PC-3 (cell line): ENCODE measurements around the gene UBR4. TPM values are rescaled to one million over a fixed set of nuclear protein-coding genes. Genes with fewer than 3 reads are reported as not detected.

ENCODE experiments used
- ATAC-seq: fragments of 200-7000 bp; cut with Tn5 transposase; 2 replicates; pipeline ENCODE4 v1.9.1; 2020; ENCODE audit warnings: mild to moderate bottlenecking, moderate library complexity
- BruUV-seq: library from RNA; stranded (reverse); fragments of 400-500 nt; replicated peaks from 2 replicates; lab custom pipeline; 2021; lab: Mats Ljungman, UMichigan
- CTCF ChIA-PET: fragments of 300-600 bp; sonication (Branson Sonifier 250); formaldehyde crosslinking; loops from one replicate; lab custom pipeline; 2022; ENCODE audit warnings: antibody characterized with exemption; lab: Charles Lee
- POLR2A ChIA-PET: fragments of 300-600 bp; sonication (Branson Sonifier 250); formaldehyde crosslinking; loops from one replicate; lab custom pipeline; 2022; ENCODE audit warnings: antibody characterized with exemption; ENCODE audit not compliant: unreplicated experiment; lab: Charles Lee
- DNase-seq: peaks from one replicate; pipeline ENCODE4 v3.0.0-alpha.2; 2015
- H2AFZ ChIP-seq: fragments of 300-600 bp; sonication (generic); 2 replicates; pipeline ENCODE4 v1.6.0; 2016; ENCODE audit warnings: antibody characterized with exemption, low read length
- H3F3A ChIP-seq: fragments of 300-600 bp; sonication (generic); one replicate; pipeline ENCODE4 v1.6.0; 2017; ENCODE audit warnings: antibody characterized with exemption, low read length, control low read depth, mild to moderate bottlenecking; ENCODE audit not compliant: unreplicated experiment
- H3K27ac ChIP-seq: fragments of 300-600 bp; sonication (generic); 2 replicates; pipeline ENCODE4 v1.5.1; 2016; ENCODE audit warnings: mild to moderate bottlenecking, low read length
- H3K27me3 ChIP-seq: fragments of 300-600 bp; sonication (generic); 2 replicates; pipeline ENCODE4 v1.6.1; 2016; ENCODE audit warnings: low read length, mixed read lengths
- H3K36me3 ChIP-seq: fragments of 300-600 bp; sonication (generic); 2 replicates; pipeline ENCODE4 v1.6.1; 2016; ENCODE audit warnings: low read depth, mixed run types, low read length, mixed read lengths
- H3K4me1 ChIP-seq: fragments of 300-600 bp; sonication (generic); 2 replicates; pipeline ENCODE4 v1.5.1; 2016; ENCODE audit warnings: low read length; ENCODE audit not compliant: insufficient read depth
- H3K4me2 ChIP-seq: fragments of 300-600 bp; sonication (generic); 2 replicates; pipeline ENCODE4 v1.6.0; 2016; ENCODE audit warnings: low read length
- H3K4me3 ChIP-seq: fragments of 300-600 bp; sonication (generic); 2 replicates; pipeline ENCODE4 v1.5.1; 2016; ENCODE audit warnings: mild to moderate bottlenecking, low read length, mixed read lengths
- H3K79me2 ChIP-seq: fragments of 300-600 bp; sonication (generic); 2 replicates; pipeline ENCODE4 v1.6.1; 2017; ENCODE audit warnings: low read length, mixed read lengths
- H3K9ac ChIP-seq: fragments of 300-600 bp; sonication (generic); 2 replicates; pipeline ENCODE4 v1.6.0; 2016; ENCODE audit warnings: mild to moderate bottlenecking, low read length
- H3K9me2 ChIP-seq: fragments of 300-600 bp; sonication (generic); replicated peaks from 2 replicates; pipeline ENCODE4 v1.6.1; 2016; ENCODE audit warnings: mixed run types, low read length, mixed read lengths
- H3K9me3 ChIP-seq: fragments of 300-600 bp; sonication (generic); 2 replicates; pipeline ENCODE4 v1.6.1; 2016; ENCODE audit warnings: low read length, mixed read lengths
- H4K20me1 ChIP-seq: fragments of 300-600 bp; sonication (generic); 2 replicates; pipeline ENCODE4 v1.6.1; 2016; ENCODE audit warnings: low read length, mixed read lengths
- EZH2 ChIP-seq: fragments of 300-600 bp; sonication (generic); IDR thresholded peaks from one replicate; pipeline ENCODE4 v1.6.1; 2017; ENCODE audit warnings: antibody characterized with exemption, mild to moderate bottlenecking, low read length; ENCODE audit not compliant: unreplicated experiment
- EZH2phosphoT487 ChIP-seq: fragments of 300-600 bp; sonication (generic); IDR thresholded peaks from 2 replicates; pipeline ENCODE4 v1.6.1; 2018; ENCODE audit warnings: mild to moderate bottlenecking, antibody characterized with exemption, low read length, borderline replicate concordance
- intact Hi-C: fragments of 100-400 bp; cut with micrococcal nuclease; formaldehyde crosslinking; loops from 2 replicates; pipeline ENCODE4 v1.9.0; 2023
- total RNA-seq: library from RNA; depleted of rRNA; stranded (reverse); fragments of >200 nt; gene quantifications from 2 replicates; pipeline ENCODE4 v1.2.3, GENCODE V29; 2014
- TF ChIP-seq, protein P1 (sequence below): fragments of 300-600 bp; sonication (generic); conservative IDR thresholded peaks from 2 replicates; pipeline ENCODE4 v1.5.1; 2017; ENCODE audit warnings: antibody characterized with exemption, low read depth, mild to moderate bottlenecking, low read length

Gene UBR4
- total RNA-seq, 1 experiment from 2014 or later = 141 TPM

DNA sequence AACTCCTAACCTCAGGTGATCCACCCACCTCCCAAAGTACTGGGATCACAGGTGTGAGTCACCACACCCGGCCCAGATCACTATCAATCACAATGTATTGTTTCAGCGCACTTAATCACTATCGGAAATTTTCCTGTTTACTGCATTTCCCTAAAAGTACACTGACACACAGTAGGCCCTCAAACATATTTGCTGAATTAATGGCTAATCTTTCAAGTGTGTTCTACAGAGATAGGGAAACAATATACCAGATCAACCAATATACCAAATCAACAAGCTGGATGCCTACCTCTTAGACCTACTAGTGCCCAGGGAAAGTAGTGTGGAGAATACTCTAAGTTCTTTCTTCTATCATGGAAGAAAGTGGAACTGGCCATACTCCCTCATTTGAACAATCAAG lies 17.1 kb downstream of the UBR4 start:
- no peak overlapping the region for H2AFZ ChIP-seq
- TF ChIP-seq EZH2 (no peak), EZH2phosphoT487 (no peak)
- TF ChIP-seq, protein P1, sequence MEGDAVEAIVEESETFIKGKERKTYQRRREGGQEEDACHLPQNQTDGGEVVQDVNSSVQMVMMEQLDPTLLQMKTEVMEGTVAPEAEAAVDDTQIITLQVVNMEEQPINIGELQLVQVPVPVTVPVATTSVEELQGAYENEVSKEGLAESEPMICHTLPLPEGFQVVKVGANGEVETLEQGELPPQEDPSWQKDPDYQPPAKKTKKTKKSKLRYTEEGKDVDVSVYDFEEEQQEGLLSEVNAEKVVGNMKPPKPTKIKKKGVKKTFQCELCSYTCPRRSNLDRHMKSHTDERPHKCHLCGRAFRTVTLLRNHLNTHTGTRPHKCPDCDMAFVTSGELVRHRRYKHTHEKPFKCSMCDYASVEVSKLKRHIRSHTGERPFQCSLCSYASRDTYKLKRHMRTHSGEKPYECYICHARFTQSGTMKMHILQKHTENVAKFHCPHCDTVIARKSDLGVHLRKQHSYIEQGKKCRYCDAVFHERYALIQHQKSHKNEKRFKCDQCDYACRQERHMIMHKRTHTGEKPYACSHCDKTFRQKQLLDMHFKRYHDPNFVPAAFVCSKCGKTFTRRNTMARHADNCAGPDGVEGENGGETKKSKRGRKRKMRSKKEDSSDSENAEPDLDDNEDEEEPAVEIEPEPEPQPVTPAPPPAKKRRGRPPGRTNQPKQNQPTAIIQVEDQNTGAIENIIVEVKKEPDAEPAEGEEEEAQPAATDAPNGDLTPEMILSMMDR = no peak
- ATAC-seq (no peak), DNase-seq (no peak)
- no peaks in the 10 kb centered on the region for H3K79me2 ChIP-seq
- no peaks in the 10 kb centered on the region for H3F3A ChIP-seq
- no peaks in the 10 kb centered on the region for H4K20me1 ChIP-seq
- no peak overlapping the region for H3K4me2 ChIP-seq
- H3K9me3 ChIP-seq = no peaks in the 10 kb centered on the region
- no TSS peak for BruUV-seq
- ChIA-PET POLR2A (no interaction called here), CTCF (no interaction called here)
- H3K9ac ChIP-seq = no peak overlapping the region
- intact Hi-C loops = no loop called here
- no peak overlapping the region for H3K27ac ChIP-seq
- no peak overlapping the region for H3K4me3 ChIP-seq
- H3K27me3 ChIP-seq = no peaks in the 10 kb centered on the region
- no peaks in the 10 kb centered on the region for H3K9me2 ChIP-seq
- H3K4me1 ChIP-seq = no peaks in the 10 kb centered on the region
- peaks cover 42% of the 10 kb centered on the region for H3K36me3 ChIP-seq

DNA sequence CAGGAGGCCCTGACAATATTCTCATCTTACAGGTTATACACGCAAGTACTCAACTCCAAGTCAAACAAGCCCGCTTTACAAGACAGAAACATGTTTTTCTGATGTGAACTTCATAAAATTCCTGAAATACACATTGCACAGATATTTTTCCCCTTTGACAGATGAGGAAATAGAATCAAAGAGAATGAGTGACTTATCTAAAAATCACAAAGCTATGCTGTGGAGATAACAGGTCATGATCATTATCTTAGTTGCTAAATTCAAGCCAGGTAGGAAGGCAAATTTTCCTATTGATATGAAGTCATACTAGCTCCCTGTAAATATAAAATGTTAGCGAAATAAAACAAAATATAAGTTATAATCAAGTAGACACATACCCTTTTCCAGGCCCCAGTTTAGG lies 18.3 kb downstream of the UBR4 start:
- H3K9me3 ChIP-seq = no peaks in the 10 kb centered on the region
- H3K9ac ChIP-seq = no peak overlapping the region
- ChIA-PET POLR2A (no interaction called here), CTCF (no interaction called here)
- TF ChIP-seq EZH2phosphoT487 = no peak
- TF ChIP-seq, protein P1 = no peak
- H3K4me2 ChIP-seq = no peak overlapping the region
- no peaks in the 10 kb centered on the region for H4K20me1 ChIP-seq
- H3K4me1 ChIP-seq = no peaks in the 10 kb centered on the region
- intact Hi-C loops = no loop called here
- no peaks in the 10 kb centered on the region for H3F3A ChIP-seq
- H2AFZ ChIP-seq = no peak overlapping the region
- no peaks in the 10 kb centered on the region for H3K9me2 ChIP-seq
- ATAC-seq = no peak
- no peaks in the 10 kb centered on the region for H3K27me3 ChIP-seq
- BruUV-seq = no TSS peak
- H3K79me2 ChIP-seq = no peaks in the 10 kb centered on the region
- DNase-seq = no peak
- peaks cover 39% of the 10 kb centered on the region for H3K36me3 ChIP-seq
- no peak overlapping the region for H3K27ac ChIP-seq
- no peak overlapping the region for H3K4me3 ChIP-seq

DNA sequence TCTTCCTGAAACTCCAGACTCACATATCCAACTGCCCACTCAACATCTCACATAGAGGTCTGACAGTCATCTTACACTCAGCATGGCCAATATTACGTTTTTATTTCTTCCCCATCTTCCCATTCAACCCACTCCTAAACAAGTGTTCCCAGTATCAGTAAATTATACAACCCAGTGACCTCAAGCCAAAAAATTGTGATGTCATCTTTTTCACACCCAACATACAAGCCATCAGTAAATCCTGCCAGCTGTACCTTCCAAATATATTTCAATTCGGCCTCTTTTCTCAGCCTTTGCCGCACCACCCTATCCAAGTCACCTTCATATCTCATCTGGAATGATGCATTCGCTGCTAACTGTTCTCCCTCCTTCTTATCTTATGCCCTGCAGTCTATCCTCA lies 19.6 kb downstream of the UBR4 start:
- Histone ChIP-seq H3K4me3 (no peak overlapping the region), H3K9me2 (no peaks in the 10 kb centered on the region), H4K20me1 (no peaks in the 10 kb centered on the region), H3K27me3 (no peaks in the 10 kb centered on the region), H3K79me2 (no peaks in the 10 kb centered on the region), H2AFZ (no peak overlapping the region), H3K4me2 (no peak overlapping the region), H3K4me1 (no peaks in the 10 kb centered on the region), H3K36me3 (peaks cover 47% of the 10 kb centered on the region), H3K27ac (no peak overlapping the region), H3K9me3 (no peaks in the 10 kb centered on the region), H3F3A (no peaks in the 10 kb centered on the region), H3K9ac (no peak overlapping the region)
- BruUV-seq = no TSS peak
- POLR2A ChIA-PET = no interaction called here
- intact Hi-C loops = no loop called here
- TF ChIP-seq, protein P1 = no peak
- no peak for TF ChIP-seq EZH2phosphoT487
- TF ChIP-seq EZH2 = no peak
- no peak for DNase-seq
- no peak for ATAC-seq
- CTCF ChIA-PET = no interaction called here
